SK-N-MC (cell line): ENCODE results near the gene ABCA12.

Source experiments
- DNase-seq: peaks from one replicate; pipeline ENCODE4 v3.0.0-alpha.2; 2011; ENCODE audit warnings: low read depth, low spot score
- H3K27ac ChIP-seq: fragments of 200-600 bp; sonication (generic); 2 replicates; pipeline ENCODE4 v1.5.1; 2016; ENCODE audit warnings: mixed run types
- H3K36me3 ChIP-seq: fragments of 200-600 bp; sonication (generic); 2 replicates; pipeline ENCODE4 v1.6.1; 2017; ENCODE audit warnings: antibody characterized with exemption, low read length, mixed read lengths; ENCODE audit not compliant: insufficient read depth
- H3K4me3 ChIP-seq: fragments of 200-600 bp; sonication (generic); 2 replicates; pipeline ENCODE4 v1.5.1; 2016
- H3K9ac ChIP-seq: fragments of 200-600 bp; sonication (generic); 2 replicates; pipeline ENCODE4 v1.8.0; 2017; ENCODE audit warnings: mixed run types, mixed read lengths; ENCODE audit not compliant: insufficient read length
- H3K9me3 ChIP-seq: fragments of 200-600 bp; sonication (generic); 2 replicates; pipeline ENCODE4 v1.6.1; 2017; ENCODE audit warnings: low read depth, mild to moderate bottlenecking, antibody characterized with exemption, low read length, moderate library complexity, mixed read lengths
- EZH2 ChIP-seq: fragments of 200-600 bp; sonication (generic); IDR thresholded peaks from one replicate; pipeline ENCODE4 v1.6.1; 2017; ENCODE audit warnings: antibody characterized with exemption
- FOXP2 ChIP-seq: optimal IDR thresholded peaks from 2 replicates; pipeline ENCODE3; 2011; ENCODE audit warnings: mild to moderate bottlenecking, moderate library complexity; ENCODE audit not compliant: insufficient read depth; ENCODE audit errors: extremely low read length, control extremely low read depth
- POLR2AphosphoS5 ChIP-seq: IDR thresholded peaks from 2 replicates; pipeline ENCODE4 v1.6.1; 2012; ENCODE audit warnings: mild to moderate bottlenecking, low read depth, low read length, borderline replicate concordance

The ABCA12 gene

GRCh38 chr2:214995926-214996670 lies 142.3 kb downstream of the ABCA12 start:
- Histone ChIP-seq H3K27ac (no peak overlapping the region), H3K4me3 (no peak overlapping the region), H3K9me3 (no peaks in the 10 kb centered on the region), H3K36me3 (no peaks in the 10 kb centered on the region), H3K9ac (no peak overlapping the region)
- TF ChIP-seq FOXP2 (no peak), POLR2AphosphoS5 (no peak), EZH2 (no peak)
- no peak for DNase-seq

- Histone ChIP-seq H3K36me3 (no peaks in the 10 kb centered on the region), H3K9me3 (no peaks in the 10 kb centered on the region), H3K9ac (no peak overlapping the region), H3K27ac (no peak overlapping the region), H3K4me3 (no peak overlapping the region)
- DNase-seq = no peak
- TF ChIP-seq EZH2 = no peak
- no peak for TF ChIP-seq FOXP2
- no peak for TF ChIP-seq POLR2AphosphoS5
These were observed 143.0 kb downstream of the ABCA12 start for GRCh38 chr2:214995409-214995808.

GRCh38 chr2:214992911-214993310 lies 145.5 kb downstream of the ABCA12 start:
- Histone ChIP-seq H3K9ac (no peak overlapping the region), H3K4me3 (no peak overlapping the region), H3K27ac (no peak overlapping the region), H3K9me3 (no peaks in the 10 kb centered on the region), H3K36me3 (no peaks in the 10 kb centered on the region)
- TF ChIP-seq POLR2AphosphoS5 (no peak), EZH2 (no peak), FOXP2 (no peak)
- no peak for DNase-seq

- no peaks in the 10 kb centered on the region for H3K36me3 ChIP-seq
- no peaks in the 10 kb centered on the region for H3K9me3 ChIP-seq
- no peak for DNase-seq
- H3K9ac ChIP-seq = no peak overlapping the region
- H3K4me3 ChIP-seq = no peak overlapping the region
- no peak overlapping the region for H3K27ac ChIP-seq
- no peak for TF ChIP-seq POLR2AphosphoS5
These were observed 149.2 kb downstream of the ABCA12 start for GRCh38 chr2:214989187-214989586.

- Histone ChIP-seq H3K9ac (no peak overlapping the region), H3K36me3 (no peaks in the 10 kb centered on the region), H3K9me3 (no peaks in the 10 kb centered on the region), H3K4me3 (no peak overlapping the region), H3K27ac (no peak overlapping the region)
- no peak for TF ChIP-seq EZH2
- no peak for DNase-seq
These were observed 151.2 kb downstream of the ABCA12 start for GRCh38 chr2:214987261-214987660.

GRCh38 chr2:214985619-214986018 lies 152.8 kb downstream of the ABCA12 start:
- no peak for TF ChIP-seq POLR2AphosphoS5
- DNase-seq = no peak
- Histone ChIP-seq H3K9me3 (no peaks in the 10 kb centered on the region), H3K27ac (no peak overlapping the region), H3K9ac (no peak overlapping the region), H3K36me3 (no peaks in the 10 kb centered on the region), H3K4me3 (no peak overlapping the region)

GRCh38 chr2:214966420-214966819 lies 172.0 kb downstream of the ABCA12 start:
- H3K36me3 ChIP-seq = no peaks in the 10 kb centered on the region
- no peak overlapping the region for H3K4me3 ChIP-seq
- H3K9me3 ChIP-seq = no peaks in the 10 kb centered on the region
- H3K9ac ChIP-seq = no peak overlapping the region
- TF ChIP-seq EZH2 (no peak), POLR2AphosphoS5 (no peak), FOXP2 (no peak)
- DNase-seq = no peak
- H3K27ac ChIP-seq = no peak overlapping the region

GRCh38 chr2:214960677-214961076 lies 177.7 kb downstream of the ABCA12 start:
- no peaks in the 10 kb centered on the region for H3K9me3 ChIP-seq
- H3K36me3 ChIP-seq = no peaks in the 10 kb centered on the region
- no peak for TF ChIP-seq EZH2
- no peak for TF ChIP-seq POLR2AphosphoS5
- TF ChIP-seq FOXP2 = no peak
- H3K9ac ChIP-seq = no peak overlapping the region
- no peak for DNase-seq
- no peak overlapping the region for H3K4me3 ChIP-seq
- H3K27ac ChIP-seq = no peak overlapping the region

- TF ChIP-seq FOXP2 = no peak
- no peak for TF ChIP-seq POLR2AphosphoS5
- no peak for TF ChIP-seq EZH2
- DNase-seq = no peak
- H3K36me3 ChIP-seq = no peaks in the 10 kb centered on the region
- H3K9me3 ChIP-seq = no peaks in the 10 kb centered on the region
- H3K27ac ChIP-seq = no peak overlapping the region
- H3K4me3 ChIP-seq = no peak overlapping the region
- H3K9ac ChIP-seq = no peak overlapping the region
These were observed 191.5 kb downstream of the ABCA12 start for GRCh38 chr2:214946949-214947348.
